Muscle layer of duodenum (tissue), 2 donors: ENCODE measurements around the gene KRTAP7-1.

Experiments used
- H3K27ac ChIP-seq: one replicate; pipeline ENCODE4 v1.7.0; 2013; ENCODE audit warnings: mild to moderate bottlenecking, low read length
- H3K27me3 ChIP-seq: one replicate; pipeline ENCODE4 v1.7.0; 2013; ENCODE audit warnings: low read depth, mild to moderate bottlenecking, control low read depth, low read length
- H3K36me3 ChIP-seq, 2 donors: one replicate each; pipeline ENCODE4 v1.7.0; 2013; ENCODE audit warnings: low read length in 2 of 2, control low read depth in 1 of 2, mild to moderate bottlenecking in 1 of 2; ENCODE audit not compliant: insufficient read depth in 2 of 2, control insufficient read depth in 1 of 2
- H3K4me1 ChIP-seq, 2 donors: one replicate each; pipeline ENCODE4 v1.7.0; 2013; ENCODE audit warnings: low read length in 2 of 2, mild to moderate bottlenecking in 2 of 2, control low read depth in 1 of 2, moderate library complexity in 1 of 2; ENCODE audit not compliant: insufficient read depth in 2 of 2, control insufficient read depth in 1 of 2
- H3K4me3 ChIP-seq, 2 donors: one replicate each; pipeline ENCODE4 v1.7.0; 2013; ENCODE audit warnings: low read length in 2 of 2, low read depth in 1 of 2, mild to moderate bottlenecking in 1 of 2
- H3K9me3 ChIP-seq, 2 donors: one replicate each; pipeline ENCODE4 v1.7.0; 2013; ENCODE audit warnings: low read length in 2 of 2, control low read depth in 1 of 2, mild to moderate bottlenecking in 1 of 2; ENCODE audit not compliant: control insufficient read depth in 1 of 2
- donor health status: healthy.

KRTAP7-1 gene

GRCh38 chr21:30829659-30830058 lies at the start of gene KRTAP7-1:
Gene KRTAP7-1, minus strand, starts transcription at chr21:30829759. Its CDS starts 61 bp downstream, at chr21:30829698.
- H3K4me3 ChIP-seq, result no peak within 1 kb of the TSS
- H3K27ac ChIP-seq, result no peak within 1 kb of the TSS
- H3K36me3 ChIP-seq, result no peaks in the 10 kb centered on the region
- H3K27me3 ChIP-seq, result no peaks in the 10 kb centered on the region
- H3K4me1 ChIP-seq, result no peaks in the 10 kb centered on the region
- no peaks in the 10 kb centered on the region for H3K9me3 ChIP-seq

GRCh38 chr21:30874526-30874925 lies 45.0 kb upstream of the KRTAP7-1 start:
- Histone ChIP-seq H3K9me3 (no peaks in the 10 kb centered on the region), H3K27me3 (no peaks in the 10 kb centered on the region), H3K27ac (no peak overlapping the region), H3K4me3 (no peak overlapping the region), H3K36me3 (no peaks in the 10 kb centered on the region), H3K4me1 (no peaks in the 10 kb centered on the region)

GRCh38 chr21:30847627-30848500 lies 18.3 kb upstream of the KRTAP7-1 start:
- Histone ChIP-seq H3K4me1 (no peaks in the 10 kb centered on the region), H3K9me3 (no peaks in the 10 kb centered on the region), H3K36me3 (no peaks in the 10 kb centered on the region), H3K27ac (no peak overlapping the region), H3K4me3 (no peak overlapping the region), H3K27me3 (no peaks in the 10 kb centered on the region)

- H3K27me3 ChIP-seq, result no peaks in the 10 kb centered on the region
- H3K36me3 ChIP-seq, result no peaks in the 10 kb centered on the region
- H3K9me3 ChIP-seq, result no peaks in the 10 kb centered on the region
- no peaks in the 10 kb centered on the region for H3K4me1 ChIP-seq
- no peak overlapping the region for H3K27ac ChIP-seq
- no peak overlapping the region for H3K4me3 ChIP-seq
Measured at GRCh38 chr21:30842990-30843389, 13.4 kb upstream of the KRTAP7-1 start.

- Histone ChIP-seq H3K4me3 (no peak overlapping the region), H3K9me3 (no peaks in the 10 kb centered on the region), H3K27ac (no peak overlapping the region), H3K27me3 (no peaks in the 10 kb centered on the region), H3K36me3 (no peaks in the 10 kb centered on the region), H3K4me1 (no peaks in the 10 kb centered on the region)
Measured at GRCh38 chr21:30839304-30839703, 9.7 kb upstream of the KRTAP7-1 start.

GRCh38 chr21:30838536-30838935 lies 9.0 kb upstream of the KRTAP7-1 start:
- Histone ChIP-seq H3K27ac (no peak overlapping the region), H3K27me3 (no peaks in the 10 kb centered on the region), H3K4me3 (no peak overlapping the region), H3K9me3 (no peaks in the 10 kb centered on the region), H3K4me1 (no peaks in the 10 kb centered on the region), H3K36me3 (no peaks in the 10 kb centered on the region)

- H3K36me3 ChIP-seq, result no peaks in the 10 kb centered on the region
- no peak overlapping the region for H3K27ac ChIP-seq
- H3K9me3 ChIP-seq, result no peaks in the 10 kb centered on the region
- H3K4me1 ChIP-seq, result no peaks in the 10 kb centered on the region
- no peak overlapping the region for H3K4me3 ChIP-seq
- no peaks in the 10 kb centered on the region for H3K27me3 ChIP-seq
Measured at GRCh38 chr21:30831194-30831765, 1.7 kb upstream of the KRTAP7-1 start.

- H3K4me3 ChIP-seq, result no peak overlapping the region
- no peaks in the 10 kb centered on the region for H3K36me3 ChIP-seq
- H3K4me1 ChIP-seq, result no peaks in the 10 kb centered on the region
Measured at GRCh38 chr21:30818837-30819610, 10.5 kb downstream of the KRTAP7-1 start.

GRCh38 chr21:30813174-30813573 lies 16.4 kb downstream of the KRTAP7-1 start, which contains the start of gene KRTAP8-1:
Gene KRTAP8-1, minus strand, starts transcription at chr21:30813274. Its CDS starts 54 bp downstream, at chr21:30813220.
- H3K27me3 ChIP-seq, result no peaks in the 10 kb centered on the region
- H3K4me3 ChIP-seq, result no peak within 1 kb of the TSS
- no peak within 1 kb of the TSS for H3K27ac ChIP-seq
- no peaks in the 10 kb centered on the region for H3K4me1 ChIP-seq
- no peaks in the 10 kb centered on the region for H3K36me3 ChIP-seq
- no peaks in the 10 kb centered on the region for H3K9me3 ChIP-seq

More at GRCh38 chr21:30818837-30819610, 10.5 kb downstream of the KRTAP7-1 start:
- H3K27me3 ChIP-seq, result no peaks in the 10 kb centered on the region
- no peaks in the 10 kb centered on the region for H3K9me3 ChIP-seq
- no peak overlapping the region for H3K27ac ChIP-seq

GRCh38 chr21:30800605-30801004 lies 29.0 kb downstream of the KRTAP7-1 start:
- H3K4me1 ChIP-seq, result no peaks in the 10 kb centered on the region
- no peaks in the 10 kb centered on the region for H3K36me3 ChIP-seq
- H3K9me3 ChIP-seq, result no peaks in the 10 kb centered on the region
- no peaks in the 10 kb centered on the region for H3K27me3 ChIP-seq
- no peak overlapping the region for H3K4me3 ChIP-seq
- H3K27ac ChIP-seq, result no peak overlapping the region
